NCI-H1694 treated with DMSO at 0.1 percent for 48 hours (cell line): Measurements from ENCODE around the gene KMT2D.

ENCODE experiments used
- DNase-seq: peaks from one replicate; lab custom pipeline; 2025; lab: John Stamatoyannopoulos, UW

The KMT2D gene

DNA sequence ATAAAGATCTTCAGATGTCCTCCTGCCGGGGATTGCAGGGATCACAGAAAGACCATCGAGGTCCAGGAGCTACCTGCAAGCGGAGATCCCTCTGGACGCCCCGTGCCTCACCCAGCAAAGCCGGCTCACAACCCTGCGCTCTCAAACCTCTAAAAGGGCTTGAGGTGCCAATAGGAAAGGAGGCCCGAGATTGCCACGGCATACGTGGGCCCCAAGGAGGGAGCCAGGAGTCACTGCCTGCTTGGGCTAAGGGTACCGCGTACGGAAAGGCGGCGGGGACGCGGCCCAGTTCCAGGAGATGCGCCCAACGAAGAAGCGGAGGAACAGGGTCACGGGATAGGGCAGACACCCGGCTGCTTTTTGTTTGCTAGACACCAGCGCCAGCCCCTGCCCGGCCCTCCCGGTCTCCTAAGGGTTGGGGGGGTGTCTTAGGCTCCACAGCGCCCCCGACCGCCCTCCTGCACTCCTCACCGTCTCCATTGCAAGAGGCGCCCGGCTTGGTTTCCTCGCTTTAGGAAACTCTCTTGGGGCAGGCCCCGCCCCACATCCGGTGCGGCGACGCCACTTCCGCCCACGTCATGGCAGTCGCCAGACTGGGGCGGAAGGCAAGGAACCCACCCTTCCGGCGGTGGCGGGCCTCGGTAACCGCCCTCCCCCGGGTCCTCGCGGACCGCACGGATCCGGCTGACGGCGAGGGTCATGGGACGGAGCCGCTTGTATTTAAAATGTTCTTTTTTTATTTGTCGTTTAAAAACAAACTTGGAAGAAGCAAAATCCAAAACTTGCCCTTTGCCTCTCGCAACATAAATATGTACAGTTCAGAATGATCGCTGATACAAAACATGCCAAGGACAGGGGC, 42.1 kb downstream of the KMT2D start, which contains the start of gene PRKAG1:
TSS of gene PRKAG1 (minus strand) at position 516 of the 859 bp plus-strand sequence. CDS start at position 480, 36 bp downstream.
- DNase-seq, result peak; percentile 91

DNA sequence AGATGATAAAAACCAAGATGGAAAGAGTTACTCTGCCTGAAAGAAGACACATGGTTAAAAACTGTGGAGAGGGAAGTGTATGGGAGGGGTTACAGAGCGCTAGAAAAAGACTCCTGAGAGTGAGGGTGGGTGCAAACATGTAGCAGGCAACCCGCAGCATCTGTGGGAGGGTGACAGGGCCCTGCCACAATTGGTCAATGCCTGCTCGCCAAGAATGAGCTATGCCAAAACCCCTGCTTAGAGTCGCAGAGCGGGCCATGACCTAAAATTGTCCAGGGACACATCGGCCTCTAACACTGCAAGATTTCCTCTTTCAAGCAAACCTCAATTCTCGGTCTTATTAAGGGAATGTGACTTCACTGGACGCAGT, 42.7 kb downstream of the KMT2D start:
- no peak for DNase-seq

DNA sequence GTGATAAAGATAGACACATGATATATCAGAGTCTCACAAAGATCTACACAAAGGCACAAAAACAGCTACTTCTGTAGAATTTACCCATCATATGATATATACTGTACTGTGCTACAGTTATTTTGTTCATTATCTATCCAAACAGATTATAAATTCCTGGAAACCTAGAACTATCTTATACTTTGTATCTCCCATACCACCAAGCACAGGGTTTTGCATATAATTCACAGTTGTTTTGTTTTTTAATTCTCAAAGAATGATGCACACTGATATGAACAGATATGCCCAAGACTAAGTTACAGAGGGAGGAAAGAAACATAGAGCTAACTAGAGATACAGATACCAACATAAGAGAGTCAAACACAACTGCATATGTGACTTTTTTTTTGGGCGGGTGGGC, 45.4 kb downstream of the KMT2D start:
- DNase-seq, result no peak

- DNase-seq, result no peak
These were observed 46.0 kb downstream of the KMT2D start for GRCh38 chr12:49014547-49014946.

DNA sequence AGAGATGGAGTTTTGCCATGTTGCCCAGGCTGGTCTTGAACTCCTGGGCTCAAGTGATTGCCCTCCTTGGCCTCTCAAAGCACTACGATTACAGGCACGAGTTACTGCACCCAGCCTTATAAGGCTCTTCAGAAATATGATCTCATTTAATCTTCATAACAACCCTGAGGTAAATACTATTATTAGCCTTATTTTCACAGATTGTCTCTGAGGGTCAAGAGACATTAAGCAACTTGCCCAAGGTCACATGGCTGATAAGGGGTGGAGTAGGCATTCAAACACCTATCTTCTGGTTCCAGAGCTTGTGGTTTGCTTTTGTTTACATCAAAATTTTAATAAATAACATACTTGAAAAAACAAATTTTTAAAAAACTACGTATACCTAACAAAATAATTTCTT, 47.2 kb downstream of the KMT2D start:
- DNase-seq, result no peak

- no peak for DNase-seq
These were observed 47.9 kb downstream of the KMT2D start for GRCh38 chr12:49012739-49013138.
